Suprapubic skin (tissue), 4 donors: ENCODE results near the gene GAD2.

Source experiments
- CTCF ChIP-seq, 2 donors: fragments of 200-600 bp in 1 of 2; fragments of 450-650 bp in 1 of 2; sonication (generic) in 1 of 2; IDR thresholded peaks; one replicate each; pipeline ENCODE4 v1.5.1; 2016 to 2019; ENCODE audit warnings: antibody characterized with exemption in 2 of 2, mild to moderate bottlenecking in 1 of 2, moderate library complexity in 1 of 2
- EP300 ChIP-seq: sonication (generic); formaldehyde crosslinking; IDR thresholded peaks from one replicate; pipeline ENCODE4 v1.6.1; 2017; ENCODE audit warnings: antibody characterized with exemption
- POLR2A ChIP-seq, 2 donors: fragments of 450-650 bp; IDR thresholded peaks; one replicate each; pipeline ENCODE4 v1.6.1; 2017; ENCODE audit warnings: antibody characterized with exemption in 2 of 2, mild to moderate bottlenecking in 2 of 2, moderate library complexity in 2 of 2
- POLR2AphosphoS5 ChIP-seq, 3 donors: sonication (generic); formaldehyde crosslinking; IDR thresholded peaks; one replicate each; pipeline ENCODE4 v1.6.1; 2017; ENCODE audit warnings: antibody characterized with exemption in 3 of 3

DNA sequence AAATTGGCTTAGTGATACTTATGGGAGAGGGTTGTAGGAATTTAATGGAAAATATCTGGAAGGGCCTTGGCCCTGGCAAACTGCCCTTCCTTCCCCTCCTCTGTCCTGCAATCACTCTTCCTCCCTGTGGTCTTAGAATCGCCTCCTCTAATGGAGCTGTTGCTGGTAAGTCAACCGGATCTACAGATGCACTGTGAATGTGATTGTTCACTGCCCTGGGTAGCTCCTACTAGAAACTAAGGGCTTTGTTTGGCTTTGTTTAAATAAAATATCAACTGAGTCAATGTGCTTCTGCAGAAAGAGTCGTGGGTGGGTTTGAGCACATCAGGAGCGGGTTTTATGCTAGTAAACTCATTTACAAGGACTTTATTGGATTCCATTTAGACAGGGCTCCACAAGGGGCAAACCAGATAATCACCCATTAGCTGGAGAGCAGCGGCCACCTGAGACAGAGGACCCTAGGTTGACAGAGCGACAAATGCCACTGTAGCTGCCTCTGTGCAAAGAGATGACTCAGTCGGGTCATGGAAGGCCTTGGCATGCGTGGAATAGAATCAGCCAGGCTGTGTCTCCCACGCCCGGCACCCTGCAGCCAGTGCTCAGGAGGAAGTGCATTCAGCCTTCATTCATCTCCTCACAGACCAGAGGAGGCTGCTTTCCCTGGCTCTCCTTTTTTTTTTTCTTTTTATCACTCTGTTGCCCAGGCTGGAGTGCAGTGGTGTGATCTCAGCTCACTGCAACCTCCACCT is 97.9 kb downstream of the GAD2 start:
- TF ChIP-seq CTCF (IDR thresholded peaks at IDR 0.05) = no peak
- no peak for TF ChIP-seq POLR2AphosphoS5 (IDR thresholded peaks at IDR 0.05)
- TF ChIP-seq POLR2A (IDR thresholded peaks at IDR 0.05) = no peak
- TF ChIP-seq EP300 = no peak
